ENCODE results near the gene NFATC2.
A peak's percentile ranks its signal among the peaks of the same experiment; 100 is the strongest.

NFATC2 gene

GRCh38 chr20:51450221-51450712 is 92.3 kb downstream of the NFATC2 start:
- no peak for DNase-seq

- DNase-seq: no peak
These were observed 92.9 kb downstream of the NFATC2 start for GRCh38 chr20:51449498-51450220.

DNA sequence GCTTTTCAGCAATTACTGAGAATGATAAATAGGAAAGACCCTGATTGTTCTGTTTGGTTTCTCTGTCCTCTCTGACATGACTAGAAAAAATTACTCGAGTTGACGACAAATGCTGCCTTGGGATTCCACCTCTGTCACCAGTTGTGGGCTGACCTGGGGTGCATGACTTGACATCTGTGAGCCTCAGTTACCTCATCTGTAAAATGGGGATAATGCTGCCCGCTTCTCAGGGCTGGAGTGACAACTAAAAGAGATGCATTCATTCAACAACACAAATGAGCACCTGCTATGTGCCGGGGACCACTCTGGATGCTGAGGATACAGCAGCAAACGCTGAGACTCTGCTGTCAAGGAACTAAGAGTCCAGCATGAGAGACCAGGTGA is 94.8 kb downstream of the NFATC2 start:
- DNase-seq: no peak

DNA sequence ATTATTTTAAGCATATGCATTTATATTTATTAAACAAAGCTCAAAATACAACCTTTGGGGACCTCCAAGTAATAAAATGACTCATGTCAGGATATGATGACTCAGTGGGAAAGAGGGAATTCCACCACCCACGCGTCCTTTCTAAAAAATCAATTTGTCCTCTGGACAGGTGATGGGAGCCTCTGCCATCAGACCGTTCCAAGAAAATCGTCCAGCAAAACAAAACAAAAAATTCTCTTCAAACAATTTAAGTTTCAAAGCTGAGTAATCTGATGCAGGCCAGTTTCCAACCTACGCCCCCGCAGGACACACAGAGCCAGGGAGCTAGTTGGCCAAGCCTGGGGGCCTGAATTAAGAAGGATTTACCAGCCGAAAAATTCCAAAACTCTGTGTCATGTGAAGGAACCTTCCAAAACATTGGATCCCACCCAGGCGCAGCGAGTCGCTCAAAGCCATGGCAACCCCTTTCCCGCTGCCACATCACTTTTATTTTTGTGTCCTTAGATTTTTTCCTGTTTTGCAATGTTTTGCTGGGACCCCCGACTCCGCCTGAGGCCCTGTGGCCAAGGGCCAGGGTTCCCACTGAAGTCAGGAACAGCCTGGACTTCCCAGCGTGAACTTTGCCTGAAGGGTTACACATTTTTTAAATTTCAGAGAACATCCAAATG is 95.3 kb downstream of the NFATC2 start:
- peak; percentile 96 for DNase-seq

DNA sequence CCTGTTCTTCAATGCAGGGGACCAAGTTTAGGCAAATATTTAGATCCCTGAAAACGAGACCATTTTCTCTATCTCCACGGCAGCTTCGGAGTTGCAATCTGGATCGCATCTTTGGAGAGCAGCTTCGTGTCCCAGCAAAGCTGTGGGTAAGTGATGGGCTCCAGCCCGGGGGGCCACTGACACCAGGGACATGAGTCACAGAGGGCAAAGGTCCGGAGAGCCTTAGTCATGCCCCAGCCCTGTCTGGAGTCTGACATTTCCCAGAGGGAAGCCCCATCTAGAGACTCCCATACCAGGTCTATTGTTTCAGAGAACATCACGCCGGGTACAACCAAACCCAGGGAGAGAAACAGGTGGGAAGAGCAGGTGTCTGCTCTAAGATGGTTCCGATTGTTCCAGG is 95.9 kb downstream of the NFATC2 start:
- DNase-seq: peak; percentile 68

- DNase-seq: no peak
These were observed 96.3 kb downstream of the NFATC2 start for GRCh38 chr20:51446230-51446629.

DNA sequence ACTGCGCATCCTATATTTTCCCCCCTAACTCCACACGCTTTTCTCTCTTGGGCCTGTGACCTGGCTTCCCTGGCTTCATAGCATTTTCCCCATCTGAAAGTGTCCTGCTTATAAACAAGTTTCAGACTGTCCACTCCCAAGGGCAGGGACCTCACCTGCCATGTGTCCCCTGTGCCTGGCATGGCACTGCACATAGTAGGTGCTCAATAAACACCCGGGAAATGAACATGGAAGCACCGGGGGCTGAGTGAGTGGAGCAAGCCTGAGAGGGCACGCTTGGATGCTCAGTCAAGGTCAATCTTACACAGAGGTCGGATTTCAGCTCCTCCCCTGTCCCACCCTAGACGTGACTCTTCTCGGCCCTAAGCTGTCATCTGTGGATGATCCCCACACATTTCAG is 96.9 kb downstream of the NFATC2 start:
- DNase-seq: no peak

DNA sequence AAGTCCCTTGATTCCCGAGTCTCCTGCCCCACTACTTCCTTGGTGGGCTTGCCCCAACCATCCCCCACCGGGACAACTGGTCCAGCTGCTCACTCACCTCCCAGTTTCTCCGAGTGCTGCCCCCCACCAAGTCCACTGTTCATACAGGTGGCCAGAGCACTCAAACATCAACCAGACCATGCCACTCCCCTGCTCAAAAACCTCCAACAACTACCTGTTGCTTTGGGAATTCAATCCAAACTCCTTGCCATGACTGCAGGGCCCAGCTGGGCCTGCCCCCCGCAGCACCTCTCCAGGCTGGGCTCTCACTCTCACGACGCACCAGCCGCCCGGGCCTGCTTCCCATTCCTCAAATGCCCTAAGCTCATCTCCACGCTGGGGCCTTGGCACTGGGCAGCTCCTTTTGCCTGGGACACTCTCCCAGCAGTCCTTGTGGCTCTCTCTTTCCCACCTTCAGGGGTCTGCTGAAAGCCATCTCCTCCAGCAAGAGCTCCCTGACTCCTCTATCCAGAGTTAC is 97.5 kb downstream of the NFATC2 start:
- no peak for DNase-seq

GRCh38 chr20:51444467-51444866 is 98.1 kb downstream of the NFATC2 start:
- peak; percentile 83 for DNase-seq

GRCh38 chr20:51442602-51443001 is 99.9 kb downstream of the NFATC2 start:
- DNase-seq: no peak

DNA sequence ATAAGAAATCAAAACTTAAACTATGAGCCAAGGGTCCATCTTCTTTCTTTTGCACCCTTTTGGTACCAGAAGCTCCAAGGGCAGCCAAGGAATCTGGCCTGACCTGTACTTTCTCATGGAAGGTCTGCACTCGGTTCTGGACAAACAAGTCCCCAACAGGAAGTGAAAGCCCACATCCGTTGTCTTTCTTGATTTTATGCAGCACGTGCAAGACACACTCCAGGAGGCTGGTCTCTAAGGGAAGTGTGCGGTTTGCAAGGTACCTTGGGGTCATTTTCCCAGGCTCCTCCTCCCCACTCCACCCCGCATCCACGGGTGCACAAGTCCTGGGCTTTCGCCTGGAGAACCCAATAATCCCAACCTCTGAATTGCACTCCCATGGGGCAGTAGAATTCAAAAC is 101.9 kb downstream of the NFATC2 start:
- DNase-seq: no peak

DNA sequence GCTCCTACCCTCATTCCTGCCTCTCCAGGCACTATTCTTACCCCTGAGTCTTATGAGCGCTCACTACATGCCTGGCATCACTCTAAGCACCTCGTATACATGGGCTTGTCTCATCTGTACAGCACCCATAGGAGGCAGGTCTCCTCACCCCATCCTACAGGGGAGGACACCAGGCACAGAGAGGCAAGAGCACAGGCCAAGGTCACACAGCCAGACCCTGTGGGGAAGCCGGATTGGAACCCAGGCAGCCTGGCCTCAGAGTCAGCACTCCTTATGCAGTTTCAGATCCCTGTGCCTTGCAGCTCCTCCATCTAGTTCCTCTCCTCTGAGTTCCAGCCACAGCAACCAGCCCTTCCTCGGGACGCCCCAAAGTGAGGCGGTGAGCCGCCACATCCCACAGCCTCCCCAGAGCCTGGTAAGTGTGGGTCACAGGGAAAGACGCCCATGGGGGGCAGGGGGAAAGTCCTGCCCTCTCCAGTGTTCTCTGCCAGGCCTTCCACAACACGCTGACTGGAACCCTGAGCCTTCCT is 103.3 kb downstream of the NFATC2 start:
- DNase-seq: no peak

GRCh38 chr20:51438136-51438535 is 104.4 kb downstream of the NFATC2 start:
- no peak for DNase-seq

DNA sequence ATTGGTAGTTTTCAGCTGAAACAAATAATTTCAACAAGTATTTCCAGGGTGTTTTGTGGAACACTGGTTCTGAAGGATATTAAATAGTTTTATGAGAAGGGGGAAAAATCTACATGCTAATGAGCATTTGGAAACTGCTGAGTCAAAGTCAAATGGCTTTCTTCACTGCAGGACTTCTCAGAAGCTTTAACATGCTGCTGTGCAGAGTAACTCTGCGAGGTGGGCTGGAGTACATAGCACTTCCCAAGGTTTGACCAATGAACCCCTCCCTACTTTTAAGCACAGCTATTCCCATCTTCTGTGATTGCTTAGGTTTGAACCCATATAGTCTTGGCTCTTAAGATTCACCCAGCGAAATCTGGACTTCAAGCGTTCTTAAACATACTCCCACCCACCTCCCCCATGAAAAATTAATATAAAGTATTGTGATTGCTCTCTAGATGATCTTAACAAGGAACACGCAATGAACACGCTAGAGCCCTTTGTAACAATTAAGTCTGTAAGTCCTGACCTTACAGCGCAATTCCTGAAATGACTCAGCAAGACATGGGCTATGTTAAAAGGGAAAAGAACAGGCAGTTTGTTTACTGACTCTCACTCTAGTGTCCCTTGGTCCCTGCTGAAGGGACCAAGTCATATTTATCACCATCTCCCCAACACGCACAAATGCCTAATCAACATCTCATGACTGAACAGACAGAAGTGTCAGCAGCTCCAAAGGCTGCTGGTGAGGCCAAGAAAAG is 105.2 kb downstream of the NFATC2 start:
- DNase-seq: no peak

DNA sequence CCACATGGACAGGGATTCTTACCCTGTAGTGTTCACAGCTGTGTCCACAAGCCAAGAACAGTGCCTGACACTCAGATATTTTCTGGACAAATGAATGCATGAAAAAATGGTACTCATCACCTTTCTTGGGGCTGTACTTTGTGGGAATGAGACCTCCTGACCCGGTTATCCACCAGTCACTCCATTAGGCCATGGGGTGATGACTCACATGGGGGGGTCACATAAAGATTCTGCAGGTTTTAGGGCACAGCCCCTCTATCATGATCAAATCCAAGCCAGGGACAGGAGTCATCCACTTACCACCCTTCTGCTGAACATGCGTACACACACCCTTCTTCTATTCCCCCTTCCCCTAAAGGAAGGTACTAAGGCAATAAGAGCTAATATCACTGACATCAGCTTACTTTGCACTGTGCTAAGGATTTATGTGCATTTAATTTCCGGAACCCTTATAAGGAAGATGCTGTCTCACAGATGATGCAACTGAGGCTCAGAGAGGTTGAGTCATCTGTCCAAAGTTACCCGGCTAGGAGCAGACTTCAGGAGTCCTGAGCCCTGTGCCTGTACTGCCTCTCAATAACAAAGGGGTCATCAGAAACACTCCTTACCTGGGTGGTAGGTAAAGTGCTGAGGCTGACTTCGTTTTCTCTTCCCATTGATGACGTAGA is 107.8 kb downstream of the NFATC2 start:
- DNase-seq: peak; percentile 90

DNA sequence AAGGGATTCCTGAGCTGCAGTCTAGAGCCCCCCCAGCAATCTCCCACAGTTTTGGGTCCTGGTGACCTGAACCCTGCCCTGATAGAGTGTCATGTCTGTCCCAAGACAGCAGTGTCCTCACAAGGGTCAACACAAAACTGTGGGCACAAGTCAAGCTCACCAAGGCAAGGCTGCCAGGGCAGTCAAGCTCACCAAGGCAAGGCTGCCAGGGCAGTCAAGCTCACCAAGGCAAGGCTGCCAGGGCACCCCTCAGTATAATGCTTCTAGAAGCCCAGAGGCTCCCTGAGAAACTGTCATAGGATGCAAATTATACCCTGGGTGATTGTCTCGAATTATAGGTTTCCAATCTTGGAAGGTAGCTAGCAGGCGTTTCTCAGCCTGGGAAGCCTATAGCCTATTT is 108.5 kb downstream of the NFATC2 start:
- DNase-seq: no peak

- no peak for DNase-seq
These were observed 109.6 kb downstream of the NFATC2 start for GRCh38 chr20:51432875-51433274.

DNA sequence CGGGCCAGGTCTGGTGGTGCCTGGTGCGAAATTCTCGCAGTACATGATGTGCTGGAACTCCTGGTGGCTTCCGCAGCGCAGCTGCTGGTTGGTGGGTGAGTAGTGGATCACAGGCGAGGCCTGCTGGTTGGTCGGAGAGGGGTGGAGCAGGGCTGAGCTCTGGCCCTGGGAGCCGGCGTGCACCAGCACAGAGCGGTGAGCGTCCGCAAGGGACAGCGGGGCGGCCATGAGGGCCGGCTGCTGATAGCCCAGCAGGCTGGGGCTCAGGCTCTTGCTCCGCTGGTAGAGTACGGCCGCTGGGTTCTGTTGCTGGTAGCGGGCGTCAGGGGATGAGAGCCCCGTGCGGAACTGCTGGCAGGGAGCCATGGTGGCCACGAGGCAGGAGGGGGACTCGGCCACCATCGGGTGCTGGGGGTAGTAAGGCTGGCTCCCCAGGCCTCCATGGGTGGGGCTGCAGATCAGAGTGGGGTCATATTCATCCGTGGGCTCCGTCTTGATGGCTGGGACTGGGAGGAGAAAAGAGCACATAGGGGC is 110.2 kb downstream of the NFATC2 start:
- DNase-seq: no peak

- DNase-seq: no peak
These were observed 111.2 kb downstream of the NFATC2 start for GRCh38 chr20:51431321-51431720.

DNA sequence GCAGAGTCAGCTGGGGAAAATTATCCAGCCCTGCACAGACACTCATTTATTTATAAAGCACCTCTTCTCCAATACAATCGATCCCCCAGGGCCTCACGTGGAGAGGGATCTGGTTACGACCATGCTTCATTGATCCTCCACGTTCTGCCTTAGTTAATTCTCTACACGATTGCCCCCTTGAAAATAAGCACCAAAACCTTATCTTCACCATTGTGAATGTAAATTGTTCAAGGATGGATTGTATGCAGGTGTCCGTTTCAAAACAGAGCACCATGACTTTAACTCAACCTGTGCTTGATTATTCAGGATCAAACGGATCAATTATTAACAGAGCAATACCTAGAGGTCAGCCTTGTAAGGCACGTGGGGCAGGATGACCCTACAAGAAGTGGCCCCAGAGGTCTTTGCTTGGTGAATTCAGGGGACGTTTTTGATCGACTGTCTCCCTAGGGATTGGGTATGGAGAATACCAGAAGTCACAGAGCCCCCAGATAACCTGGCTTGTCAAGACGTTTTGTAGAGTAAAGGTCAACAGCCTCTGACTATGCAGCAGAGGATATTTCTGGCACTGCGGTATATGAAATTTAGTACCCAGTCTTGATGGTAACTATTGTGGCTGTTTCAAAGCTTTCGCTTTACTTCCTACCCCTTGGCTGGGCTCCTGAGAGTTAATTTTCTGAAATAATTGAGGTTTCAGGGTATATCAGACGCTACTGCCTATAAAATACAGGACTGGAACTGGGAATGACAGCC is 112.1 kb downstream of the NFATC2 start:
- no peak for DNase-seq

DNA sequence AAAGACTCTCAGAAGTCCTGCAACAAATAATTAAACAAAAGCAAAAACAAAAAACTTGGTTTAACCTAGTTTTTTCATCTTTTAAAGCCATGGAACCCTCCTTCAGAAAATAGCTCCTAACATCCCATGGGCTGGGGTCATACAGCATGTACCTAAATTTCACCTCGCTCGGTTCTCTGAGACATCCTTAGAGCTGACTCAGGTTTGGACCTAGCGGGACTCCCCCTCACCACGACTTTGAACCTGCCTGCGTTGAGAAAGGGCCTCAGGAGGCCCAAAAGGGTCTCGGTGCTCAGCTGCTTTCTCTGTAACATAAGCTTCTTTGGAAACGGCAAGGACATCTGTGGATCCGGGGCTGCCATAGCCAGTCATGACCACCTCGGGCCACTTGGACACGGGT is 112.8 kb downstream of the NFATC2 start:
- DNase-seq: no peak

DNA sequence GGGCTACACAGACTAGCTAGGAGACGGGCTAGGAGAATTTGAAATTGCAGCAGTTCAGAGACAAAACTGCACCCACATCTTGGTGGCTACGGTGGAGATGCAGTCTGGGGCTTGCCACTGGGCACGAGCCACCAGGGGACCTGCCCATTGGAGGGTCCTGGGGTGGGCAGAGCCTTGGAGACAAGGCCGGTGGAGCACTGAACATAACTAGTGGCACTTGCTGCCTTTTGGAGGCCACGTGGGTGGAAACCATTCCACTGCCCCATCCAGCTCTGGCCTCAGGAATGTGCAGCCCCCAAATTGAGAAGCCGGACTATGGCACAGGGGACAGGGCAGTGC is 113.4 kb downstream of the NFATC2 start:
- no peak for DNase-seq

Data from fibroblast of skin of abdomen (primary cell).